Heart left ventricle (tissue), 13 donors: ENCODE results near the gene UBE2R2.
"Not testable (repeated sequence)": the region's sequence is repeated elsewhere in the genome, so short reads cannot be mapped to it uniquely, and the experiment has no call there.

Source experiments
- POLR2A ChIP-seq, 2 donors: fragments of 450-650 bp; IDR thresholded peaks; one replicate each; pipeline ENCODE4 v1.6.1; 2017; ENCODE audit warnings: antibody characterized with exemption in 2 of 2, mild to moderate bottlenecking in 2 of 2, moderate library complexity in 2 of 2
- TF ChIP-seq, protein P1 (sequence below), 12 donors: fragments of 200-600 bp; sonication (generic) in 4 of 12; IDR thresholded peaks; one replicate each; pipeline versions ENCODE4 v1.5.0 to v1.8.0; 2018 to 2022; ENCODE audit warnings: antibody characterized with exemption in 12 of 12, mild to moderate bottlenecking in 5 of 12
- donor health status: ischemic (EF 13 %, LVEDD 7.1; RV severe dilation, severe dysfunction).
- donor health status: DM: no; HTN: yes; CAD: no.
- donor health status: DM: no; HTN: no; CAD: no.
- donor health status: ischemic (EF 25% LVEDD 6.9; RV normal size, moderate dysfunction).
- donor health status: ischemic (EF 25% LVEDD 5.7; RV mildly dilated, moderate dysfunction).
- donor health status: ischemic (EF 35%, LVEDD 5.7; RV mildly dilated, moderate dysfunction).
- donor health status: nonischemic (EF 11% LVEDD 7.7; RV severe dilation, severe dysfunction).
- donor health status: DM: yes; HTN: yes; CAD: no.
- donor health status: PGD.
- donor health status: ischemic (EF 29% LVEDD 5.4; RV normal size, mild dysfunction).
- donor health status: nonischemic (EF 23%, LVEDD 6.1; RV moderate dilation, normal function).

DNA sequence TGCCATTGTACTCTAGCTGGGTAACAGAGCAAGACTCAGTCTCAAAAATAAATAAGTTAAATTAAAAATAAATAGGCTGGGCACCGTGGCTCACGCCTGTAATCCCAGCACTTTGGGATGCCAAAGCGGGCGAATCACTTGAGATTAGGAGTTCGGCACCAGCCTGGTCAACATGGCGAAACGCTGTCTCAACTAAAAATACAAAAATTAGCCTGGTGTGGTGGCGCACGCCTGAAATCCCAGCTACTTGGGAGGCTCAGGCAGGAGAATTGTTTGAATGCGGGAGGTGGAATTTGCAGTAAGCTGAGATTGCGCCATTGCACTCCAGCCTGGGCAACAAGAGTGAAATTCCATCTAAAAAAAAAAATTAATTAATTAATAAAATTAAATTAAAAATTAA lies 10.3 kb downstream of the UBE2R2 start:
- TF ChIP-seq, protein P1, sequence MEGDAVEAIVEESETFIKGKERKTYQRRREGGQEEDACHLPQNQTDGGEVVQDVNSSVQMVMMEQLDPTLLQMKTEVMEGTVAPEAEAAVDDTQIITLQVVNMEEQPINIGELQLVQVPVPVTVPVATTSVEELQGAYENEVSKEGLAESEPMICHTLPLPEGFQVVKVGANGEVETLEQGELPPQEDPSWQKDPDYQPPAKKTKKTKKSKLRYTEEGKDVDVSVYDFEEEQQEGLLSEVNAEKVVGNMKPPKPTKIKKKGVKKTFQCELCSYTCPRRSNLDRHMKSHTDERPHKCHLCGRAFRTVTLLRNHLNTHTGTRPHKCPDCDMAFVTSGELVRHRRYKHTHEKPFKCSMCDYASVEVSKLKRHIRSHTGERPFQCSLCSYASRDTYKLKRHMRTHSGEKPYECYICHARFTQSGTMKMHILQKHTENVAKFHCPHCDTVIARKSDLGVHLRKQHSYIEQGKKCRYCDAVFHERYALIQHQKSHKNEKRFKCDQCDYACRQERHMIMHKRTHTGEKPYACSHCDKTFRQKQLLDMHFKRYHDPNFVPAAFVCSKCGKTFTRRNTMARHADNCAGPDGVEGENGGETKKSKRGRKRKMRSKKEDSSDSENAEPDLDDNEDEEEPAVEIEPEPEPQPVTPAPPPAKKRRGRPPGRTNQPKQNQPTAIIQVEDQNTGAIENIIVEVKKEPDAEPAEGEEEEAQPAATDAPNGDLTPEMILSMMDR (IDR thresholded peaks at IDR 0.05): not testable (repeated sequence)
- TF ChIP-seq POLR2A (IDR thresholded peaks at IDR 0.05): not testable (repeated sequence)
